Fibroblast of skin of abdomen (primary cell): ENCODE data around the gene DIPK1A.
"Not testable (repeated sequence)": the region's sequence is repeated elsewhere in the genome, so short reads cannot be mapped to it uniquely, and the experiment has no call there.

Experiments used
- DNase-seq: peaks from one replicate; pipeline ENCODE4 v3.0.0-alpha.2; 2013

The DIPK1A gene

DNA sequence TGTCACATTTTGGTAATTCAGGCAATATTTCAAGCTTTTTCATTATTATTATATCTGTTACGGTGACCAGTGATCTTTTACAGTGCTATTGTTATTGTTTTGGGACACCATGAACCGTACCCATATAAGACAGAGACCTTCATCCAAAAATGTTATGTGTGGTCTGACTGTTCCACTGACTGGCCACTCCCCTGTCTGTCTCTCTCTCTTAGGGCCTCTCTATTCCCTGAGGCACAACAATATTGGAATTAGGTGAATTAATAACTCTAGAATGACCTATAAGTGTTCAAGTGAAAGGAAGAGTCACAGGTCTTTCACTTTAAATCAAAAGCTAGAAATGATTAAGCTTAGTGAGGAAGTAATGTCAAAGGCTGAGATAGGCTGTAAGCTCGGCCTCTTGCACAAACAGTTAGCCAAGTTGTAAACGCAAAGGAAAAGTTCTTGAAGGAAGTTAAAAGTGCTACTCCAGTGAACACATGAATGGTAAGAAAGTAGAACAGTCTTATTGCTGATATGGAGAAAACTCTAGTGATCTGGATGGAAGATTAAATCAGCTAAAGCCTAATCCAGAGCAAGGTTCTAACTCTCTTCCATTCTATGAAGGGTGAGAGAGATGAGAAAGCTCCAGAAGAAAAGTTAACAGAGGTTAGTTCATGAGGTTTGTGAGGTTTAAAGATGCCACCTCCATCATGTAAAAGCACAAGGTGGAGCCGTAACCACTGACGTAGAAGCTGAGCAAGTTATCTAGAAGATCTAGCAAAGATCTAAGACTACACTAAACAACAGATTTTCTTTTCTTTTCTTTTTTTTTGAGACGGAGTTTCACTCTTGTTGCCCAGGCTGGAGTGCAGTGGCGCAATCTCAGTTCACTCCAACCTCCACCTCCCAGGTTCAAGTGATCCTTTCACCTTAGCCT lies 19.7 kb upstream of the DIPK1A start:
- DNase-seq: no peak

DNA sequence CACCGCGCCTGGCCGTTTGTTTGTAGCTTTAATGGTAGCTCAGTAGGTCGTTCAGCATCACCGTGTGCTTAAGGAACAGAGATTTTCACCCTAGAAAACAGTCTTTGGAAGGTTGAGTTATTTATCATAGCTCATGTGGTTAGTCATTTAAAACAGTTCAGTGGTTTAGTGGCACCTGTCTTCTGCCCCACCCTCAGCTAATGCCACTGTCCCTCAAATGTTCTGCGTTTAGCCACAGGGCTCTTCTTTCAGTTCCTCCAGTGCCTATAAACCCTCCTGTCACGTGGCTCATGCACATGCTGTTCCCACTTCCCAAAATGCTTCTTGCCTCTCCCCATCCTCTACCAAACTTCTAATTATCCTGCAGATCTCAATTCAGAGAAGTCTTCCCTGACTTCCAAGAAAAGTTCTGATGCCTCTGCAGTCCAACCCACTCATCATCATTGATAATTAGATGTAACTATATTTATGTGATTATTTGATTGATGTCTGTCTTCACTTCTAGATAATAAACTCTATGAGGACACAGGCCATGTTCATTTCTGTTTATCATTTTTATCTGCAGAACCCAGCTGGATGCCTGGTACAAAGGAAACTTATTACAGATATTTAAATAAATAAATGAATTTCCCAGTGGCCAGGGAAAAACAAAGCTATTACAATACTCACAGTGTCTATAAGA lies 14.4 kb upstream of the DIPK1A start:
- no peak for DNase-seq

DNA sequence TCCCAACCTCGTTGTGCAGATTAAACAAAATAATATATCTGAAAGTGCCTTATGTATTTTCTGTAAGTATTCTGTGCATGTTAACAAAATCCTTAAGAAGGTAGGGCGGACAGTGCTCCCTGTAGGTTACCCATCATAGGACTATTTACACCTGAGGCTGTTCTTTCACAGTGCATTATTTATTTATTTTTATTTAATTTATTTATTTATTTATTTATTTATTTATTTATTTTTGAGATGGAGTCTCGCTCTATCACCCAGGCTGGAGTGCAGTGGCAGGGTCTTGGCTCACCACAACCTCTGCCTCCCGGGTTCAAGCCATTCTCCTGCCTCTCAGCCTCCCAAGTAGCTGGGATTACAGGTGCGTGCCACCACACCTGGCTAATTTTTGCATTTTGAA lies 12.8 kb upstream of the DIPK1A start:
- not testable (repeated sequence) for DNase-seq

DNA sequence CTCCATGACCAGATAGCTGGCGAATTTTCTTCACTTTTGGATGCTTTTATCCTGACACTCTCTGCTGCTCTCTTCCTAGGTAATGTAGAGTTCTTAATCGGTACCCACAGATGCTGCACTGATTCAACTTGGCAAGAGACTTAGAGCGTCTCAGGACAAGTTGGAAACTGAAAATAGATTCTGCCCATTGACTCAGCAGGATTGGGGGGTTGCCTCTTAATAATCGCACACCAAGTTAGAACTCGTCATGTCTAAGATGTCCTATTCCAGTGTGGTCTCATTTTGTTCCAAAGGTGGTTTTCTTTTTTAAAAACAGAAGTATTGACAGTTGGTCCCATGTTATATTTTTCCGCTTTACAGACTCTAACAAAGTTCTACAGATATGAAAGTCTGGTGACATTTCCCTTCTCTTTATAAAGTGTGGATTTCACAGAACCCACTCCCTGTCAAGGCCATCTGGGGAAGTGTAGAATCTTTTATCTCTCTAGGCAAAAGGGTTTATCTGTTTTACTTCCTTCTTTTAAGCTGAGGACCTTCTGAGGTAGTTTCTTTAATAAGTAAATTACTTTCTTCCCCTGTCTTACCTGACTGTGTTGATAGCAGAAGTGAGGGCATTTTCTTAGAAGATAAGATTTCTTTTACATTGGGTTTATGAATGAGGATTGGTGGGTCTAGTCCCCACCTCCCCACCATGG lies 12.1 kb upstream of the DIPK1A start:
- DNase-seq: no peak

DNA sequence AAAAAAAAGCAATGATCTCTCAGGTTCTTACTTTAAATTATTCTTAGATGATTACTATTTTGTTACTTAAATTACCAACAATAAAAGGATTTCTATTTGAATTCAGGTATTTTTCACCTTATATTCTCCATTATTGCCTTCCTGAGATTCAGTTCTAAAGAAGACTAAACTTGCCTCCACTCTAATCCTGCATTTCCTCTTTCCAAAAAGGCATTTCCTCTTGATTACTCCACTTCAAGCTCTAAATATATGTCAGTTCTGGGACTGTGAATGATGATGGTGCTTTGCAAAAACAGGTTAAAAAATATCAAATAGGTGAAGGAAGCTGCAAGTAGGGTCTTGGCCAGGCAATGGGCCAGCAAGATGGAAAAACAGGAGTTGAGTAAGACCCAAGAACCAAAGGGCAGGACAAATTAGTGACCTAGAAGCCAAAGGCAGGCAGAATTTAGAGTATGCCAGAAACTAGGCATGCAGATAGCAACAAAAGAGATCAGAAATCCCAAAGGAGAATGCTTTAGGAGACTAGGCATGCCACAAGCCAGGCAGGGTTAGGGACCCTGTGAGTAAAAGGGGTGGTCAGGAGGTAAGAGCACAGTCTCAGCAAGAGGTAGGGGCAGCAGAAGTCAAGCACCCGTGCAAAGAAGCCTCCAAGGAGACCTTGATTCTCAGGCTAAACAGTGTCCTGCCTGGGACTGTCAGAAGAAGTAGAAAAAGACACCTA lies 11.3 kb upstream of the DIPK1A start:
- no peak for DNase-seq

DNA sequence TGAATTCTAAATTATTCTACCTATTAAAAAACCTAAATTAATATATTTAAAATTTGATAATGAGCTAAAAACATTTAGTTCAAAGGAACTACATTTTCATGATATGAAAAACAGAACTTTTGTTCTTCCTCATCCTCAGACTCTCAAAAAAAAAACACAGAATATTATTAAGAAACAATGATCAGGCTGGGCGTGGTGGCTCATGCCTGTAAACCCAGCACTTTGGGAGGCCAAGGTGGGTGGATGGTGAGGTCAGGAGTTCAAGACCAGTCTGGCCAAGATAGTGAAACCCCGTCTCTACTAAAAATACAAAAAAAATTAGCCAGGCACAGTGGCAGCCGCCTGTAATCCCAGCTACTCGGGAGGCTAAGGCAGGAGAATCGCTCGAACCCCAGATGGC lies 10.7 kb upstream of the DIPK1A start:
- DNase-seq: not testable (repeated sequence)

GRCh38 chr1:92970990-92971689 lies 9.9 kb upstream of the DIPK1A start:
- no peak for DNase-seq

- DNase-seq: no peak
These were observed 8.3 kb upstream of the DIPK1A start for GRCh38 chr1:92969517-92969916.

- DNase-seq: no peak
These were observed 7.1 kb upstream of the DIPK1A start for GRCh38 chr1:92968138-92969032.

- no peak for DNase-seq
These were observed 3.7 kb upstream of the DIPK1A start for GRCh38 chr1:92964998-92965397.

DNA sequence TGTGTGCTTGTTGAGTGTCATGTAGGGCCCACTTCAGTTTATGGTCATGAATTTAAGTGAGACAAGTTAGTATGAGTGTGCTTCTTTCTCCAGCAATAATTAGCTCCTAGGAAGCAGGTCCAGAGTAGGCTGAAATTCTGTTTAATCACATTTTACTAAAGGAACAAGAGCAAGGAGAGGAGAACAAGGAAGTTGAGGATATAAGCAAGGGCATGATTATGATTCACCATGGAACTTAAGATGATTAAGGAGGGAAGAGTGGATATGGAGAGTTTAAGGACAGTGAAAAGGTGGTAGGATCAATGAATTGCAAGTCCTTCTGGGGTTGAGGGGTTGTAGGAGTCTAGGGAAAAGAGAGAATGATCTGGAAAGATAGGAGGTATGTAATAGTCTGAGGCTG lies 3.1 kb upstream of the DIPK1A start:
- no peak for DNase-seq

DNA sequence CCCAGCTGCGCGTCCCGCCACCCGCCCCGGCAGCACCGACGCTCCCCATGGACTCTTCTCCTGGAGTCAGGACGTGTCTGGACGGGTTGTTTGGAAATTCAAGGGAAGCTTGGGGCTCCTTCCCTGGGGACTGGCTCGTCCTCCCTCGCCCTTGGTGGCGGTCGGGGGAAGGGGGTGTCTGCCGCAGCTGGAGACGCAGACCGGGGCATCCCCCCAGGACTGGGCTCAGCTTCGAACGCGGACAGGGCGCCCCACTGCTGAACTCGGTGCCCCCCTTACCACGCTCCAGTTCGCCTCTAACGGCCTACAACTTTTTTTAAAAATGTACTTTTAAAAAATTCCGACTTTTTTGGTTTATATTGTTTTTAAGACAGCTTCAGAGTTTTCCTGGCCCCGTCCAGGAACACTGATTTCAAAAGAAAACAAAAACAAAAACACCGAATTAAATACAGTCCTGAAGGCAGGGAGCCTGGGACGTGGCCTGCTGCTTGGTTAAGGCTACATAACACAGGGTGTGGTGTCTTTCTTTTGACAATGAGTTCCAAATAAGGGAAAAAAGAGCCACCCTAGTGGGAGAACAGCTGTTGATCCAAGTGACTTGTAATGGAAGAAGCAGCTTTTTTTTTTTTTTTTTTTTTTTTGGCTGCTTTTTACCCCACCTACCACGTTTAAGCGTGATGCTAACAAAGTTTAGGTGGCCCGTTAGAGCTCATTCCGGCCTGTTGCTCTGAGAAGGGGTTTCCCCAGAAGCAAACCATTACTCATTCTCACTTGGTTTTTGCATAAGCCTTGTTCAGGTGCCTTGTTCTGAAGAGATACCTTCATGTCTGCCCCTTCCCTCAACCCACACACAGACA lies 862 bp upstream of the DIPK1A start:
- peak; percentile 81 for DNase-seq

DNA sequence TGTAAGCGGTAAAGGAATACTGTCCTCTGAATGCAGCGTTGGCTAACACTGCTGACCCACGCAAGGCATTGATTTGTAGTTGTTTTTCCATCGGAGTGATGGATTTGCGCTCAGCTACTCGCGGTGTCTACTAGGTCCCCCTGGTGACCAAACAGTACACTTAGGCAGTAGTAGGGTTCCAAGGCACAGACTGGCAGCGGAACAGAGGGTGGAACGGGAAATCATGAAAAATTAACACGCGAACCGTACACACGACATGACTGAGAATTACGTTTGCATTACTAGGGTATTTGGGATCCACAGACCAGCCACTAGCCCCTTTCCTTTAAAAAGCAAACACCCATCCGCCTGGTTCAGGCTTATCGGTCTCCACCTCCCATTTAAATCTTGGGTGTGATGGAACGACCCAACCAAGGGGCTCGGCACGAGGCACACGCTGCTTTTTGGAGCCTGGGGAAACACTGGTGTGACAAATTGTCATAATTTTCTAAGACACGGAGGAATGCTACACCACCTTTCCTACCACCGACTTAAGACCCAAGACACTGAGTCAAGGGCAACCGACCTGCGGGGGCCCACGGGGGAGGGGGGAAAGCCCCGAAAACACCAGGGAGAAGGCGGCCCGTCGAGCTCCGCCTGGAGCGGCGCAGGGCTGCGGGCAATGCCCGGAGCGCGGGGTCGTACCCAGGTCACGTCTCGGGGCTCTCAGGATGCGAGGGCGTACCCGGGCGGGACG lies 699 bp downstream of the DIPK1A start:
- DNase-seq: peak; percentile 78

- DNase-seq: no peak
These were observed 2.9 kb downstream of the DIPK1A start for GRCh38 chr1:92958203-92958970.

GRCh38 chr1:92957030-92957734 lies 4.1 kb downstream of the DIPK1A start:
- DNase-seq: no peak

DNA sequence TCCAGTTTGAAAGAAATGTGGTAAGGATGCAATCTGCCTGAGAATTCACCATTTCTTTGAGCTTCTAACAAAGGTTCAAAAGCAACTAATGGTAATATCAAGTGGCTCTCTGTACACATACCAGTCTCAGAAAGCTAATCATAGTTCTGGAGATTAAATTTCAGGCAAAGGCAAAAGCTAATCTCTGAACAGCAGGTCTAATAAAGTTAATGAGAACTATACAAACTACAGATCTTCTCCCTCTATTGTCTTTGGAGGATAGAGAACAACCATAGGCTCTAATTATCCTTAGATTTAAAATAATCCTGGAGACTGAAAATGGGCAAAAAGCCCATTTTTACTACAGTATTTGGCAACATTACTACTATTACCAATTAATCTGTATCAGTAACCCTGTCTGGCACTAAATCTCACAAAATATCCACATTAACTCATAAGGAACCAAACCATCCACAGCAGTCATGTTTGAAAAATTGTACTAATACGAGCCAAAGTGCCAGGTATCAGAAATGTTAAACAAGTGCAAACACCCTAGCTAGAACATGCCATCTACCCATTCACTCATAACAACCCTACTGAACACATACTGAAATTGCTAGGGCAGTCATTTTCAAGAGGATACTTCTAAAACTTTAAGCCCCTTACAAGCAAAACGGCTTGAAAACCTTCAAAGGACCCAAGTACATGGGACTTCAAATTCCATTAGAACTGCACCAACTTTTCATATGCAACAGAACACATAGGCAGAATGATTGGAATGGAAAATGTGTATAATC lies 4.8 kb downstream of the DIPK1A start:
- DNase-seq: no peak

GRCh38 chr1:92953491-92953890 lies 7.8 kb downstream of the DIPK1A start:
- no peak for DNase-seq
